GM21619 (cell line): ENCODE results near the gene ATP8A1.

Experiments used
- ATAC-seq: cut with Tn5 transposase; IDR thresholded peaks from one replicate; pipeline ENCODE4 v1.9.1; 2021; ENCODE audit not compliant: unreplicated experiment

ATP8A1 gene

GRCh38 chr4:42417550-42417949 is 239.4 kb downstream of the ATP8A1 start:
- ATAC-seq = no peak

- no peak for ATAC-seq
Measured at GRCh38 chr4:42416017-42416416, 240.9 kb downstream of the ATP8A1 start.

- ATAC-seq = no peak
Measured at GRCh38 chr4:42415281-42415680, 241.6 kb downstream of the ATP8A1 start.

- no peak for ATAC-seq
Measured at GRCh38 chr4:42412251-42412650, 244.7 kb downstream of the ATP8A1 start.

- ATAC-seq = no peak
Measured at GRCh38 chr4:42411803-42412202, 245.1 kb downstream of the ATP8A1 start.

- ATAC-seq = no peak
Measured at GRCh38 chr4:42410446-42410845, 246.5 kb downstream of the ATP8A1 start.

- no peak for ATAC-seq
Measured at GRCh38 chr4:42404001-42404400, 252.9 kb downstream of the ATP8A1 start.

GRCh38 chr4:42401171-42401570 is 255.7 kb downstream of the ATP8A1 start:
- ATAC-seq = no peak

- no peak for ATAC-seq
Measured at GRCh38 chr4:42399393-42399792, 257.5 kb downstream of the ATP8A1 start.

GRCh38 chr4:42398871-42399331 is 258.0 kb downstream of the ATP8A1 start:
- no peak for ATAC-seq

- ATAC-seq = peak; percentile 28
Measured at GRCh38 chr4:42398171-42398870, 258.6 kb downstream of the ATP8A1 start.

GRCh38 chr4:42397635-42398170 is 259.2 kb downstream of the ATP8A1 start:
- peak; percentile 31 for ATAC-seq

GRCh38 chr4:42396752-42397634 is 259.9 kb downstream of the ATP8A1 start, which contains the start of gene SHISA3:
Gene SHISA3 (plus strand): TSS chr4:42397488. CDS start chr4:42398057, 569 bp downstream.
- ATAC-seq = peak; percentile 44

GRCh38 chr4:42396361-42396751 is 260.5 kb downstream of the ATP8A1 start:
- no peak for ATAC-seq

- no peak for ATAC-seq
Measured at GRCh38 chr4:42395595-42395994, 261.3 kb downstream of the ATP8A1 start.

- no peak for ATAC-seq
Measured at GRCh38 chr4:42392436-42392835, 264.5 kb downstream of the ATP8A1 start.

GRCh38 chr4:42391981-42392380 is 264.9 kb downstream of the ATP8A1 start:
- no peak for ATAC-seq

- ATAC-seq = no peak
Measured at GRCh38 chr4:42391355-42391664, 265.6 kb downstream of the ATP8A1 start.

GRCh38 chr4:42390622-42391354 is 266.1 kb downstream of the ATP8A1 start:
- ATAC-seq = no peak

- ATAC-seq = no peak
Measured at GRCh38 chr4:42385516-42385915, 271.4 kb downstream of the ATP8A1 start.

GRCh38 chr4:42381666-42382065 is 275.2 kb downstream of the ATP8A1 start:
- no peak for ATAC-seq
